Parathyroid adenoma (tissue), 2 donors: Measurements from ENCODE around the gene OTULIN.

ENCODE experiments used
- H2AFZ ChIP-seq: fragments of 300-600 bp; sonication (generic); one replicate; pipeline ENCODE4 v1.7.0; 2017; ENCODE audit warnings: antibody characterized with exemption, mild to moderate bottlenecking
- H3K27ac ChIP-seq: fragments of 300-600 bp; sonication (generic); one replicate; pipeline ENCODE4 v1.7.0; 2017
- H3K27me3 ChIP-seq: fragments of 300-600 bp; sonication (generic); one replicate; pipeline ENCODE4 v1.7.0; 2017; ENCODE audit warnings: low read length; ENCODE audit not compliant: control insufficient read depth, insufficient read depth
- H3K36me3 ChIP-seq: fragments of 300-600 bp; sonication (generic); one replicate; pipeline ENCODE4 v1.7.0; 2017; ENCODE audit warnings: low read length; ENCODE audit not compliant: control insufficient read depth, insufficient read depth
- H3K4me1 ChIP-seq: fragments of 300-600 bp; sonication (generic); one replicate; pipeline ENCODE4 v1.7.0; 2017; ENCODE audit warnings: control low read depth
- H3K4me2 ChIP-seq: fragments of 300-600 bp; sonication (generic); one replicate; pipeline ENCODE4 v1.7.0; 2017; ENCODE audit warnings: low read length
- H3K4me3 ChIP-seq: fragments of 300-600 bp; sonication (generic); one replicate; pipeline ENCODE4 v1.7.0; 2017; ENCODE audit warnings: low read depth, low read length
- H3K79me2 ChIP-seq: fragments of 300-600 bp; sonication (generic); one replicate; pipeline ENCODE4 v1.7.0; 2017; ENCODE audit warnings: control low read depth
- H3K9ac ChIP-seq: fragments of 300-600 bp; sonication (generic); one replicate; pipeline ENCODE4 v1.7.0; 2017; ENCODE audit warnings: mild to moderate bottlenecking
- H3K9me3 ChIP-seq: fragments of 300-600 bp; sonication (generic); one replicate; pipeline ENCODE4 v1.7.0; 2017; ENCODE audit warnings: low read length; ENCODE audit not compliant: control insufficient read depth
- CTCF ChIP-seq: fragments of 300-600 bp; sonication (generic); IDR thresholded peaks from one replicate; pipeline ENCODE4 v1.7.0; 2017; ENCODE audit warnings: antibody characterized with exemption, mild to moderate bottlenecking
- donor health status: primary hyperparathyroidism.

Gene OTULIN

DNA sequence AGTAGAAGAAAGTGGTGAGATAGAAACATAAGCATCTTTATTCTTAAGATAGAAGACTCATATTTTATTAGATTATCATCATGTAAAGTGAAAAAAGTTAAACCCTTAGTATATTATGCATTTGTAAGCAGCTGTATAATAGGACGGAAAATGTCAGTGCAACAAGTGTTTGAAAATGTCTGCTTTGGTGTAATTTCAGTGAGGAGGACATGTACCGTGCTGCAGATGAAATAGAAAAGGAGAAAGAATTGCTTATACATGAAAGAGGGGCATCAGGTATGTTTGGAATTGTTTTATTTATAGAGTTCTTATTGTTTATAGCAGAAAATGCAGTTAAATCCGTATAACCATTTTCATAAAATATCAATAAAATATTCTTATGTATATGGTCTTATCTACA is 8.9 kb downstream of the OTULIN start:
- Histone ChIP-seq H3K4me1 (no peaks in the 10 kb centered on the region), H3K36me3 (no peaks in the 10 kb centered on the region), H3K79me2 (peaks cover 20% of the 10 kb centered on the region)

GRCh38 chr5:14674983-14675854 is 10.7 kb downstream of the OTULIN start:
- H3K4me2 ChIP-seq: no peak overlapping the region
- H3K9me3 ChIP-seq: no peaks in the 10 kb centered on the region
- no peak overlapping the region for H2AFZ ChIP-seq
- no peak overlapping the region for H3K9ac ChIP-seq
- H3K79me2 ChIP-seq: peaks cover 16% of the 10 kb centered on the region
- no peaks in the 10 kb centered on the region for H3K4me1 ChIP-seq
- TF ChIP-seq CTCF: no peak
- no peaks in the 10 kb centered on the region for H3K36me3 ChIP-seq
- no peak overlapping the region for H3K4me3 ChIP-seq
- H3K27ac ChIP-seq: no peak overlapping the region
- H3K27me3 ChIP-seq: no peaks in the 10 kb centered on the region

More for the DNA sequence above, 8.9 kb downstream of the OTULIN start:
- H3K27ac ChIP-seq: no peak overlapping the region
- H2AFZ ChIP-seq: no peak overlapping the region
- no peaks in the 10 kb centered on the region for H3K9me3 ChIP-seq
- TF ChIP-seq CTCF: no peak
- no peak overlapping the region for H3K4me2 ChIP-seq
- H3K27me3 ChIP-seq: no peaks in the 10 kb centered on the region
- H3K9ac ChIP-seq: no peak overlapping the region
- H3K4me3 ChIP-seq: no peak overlapping the region

DNA sequence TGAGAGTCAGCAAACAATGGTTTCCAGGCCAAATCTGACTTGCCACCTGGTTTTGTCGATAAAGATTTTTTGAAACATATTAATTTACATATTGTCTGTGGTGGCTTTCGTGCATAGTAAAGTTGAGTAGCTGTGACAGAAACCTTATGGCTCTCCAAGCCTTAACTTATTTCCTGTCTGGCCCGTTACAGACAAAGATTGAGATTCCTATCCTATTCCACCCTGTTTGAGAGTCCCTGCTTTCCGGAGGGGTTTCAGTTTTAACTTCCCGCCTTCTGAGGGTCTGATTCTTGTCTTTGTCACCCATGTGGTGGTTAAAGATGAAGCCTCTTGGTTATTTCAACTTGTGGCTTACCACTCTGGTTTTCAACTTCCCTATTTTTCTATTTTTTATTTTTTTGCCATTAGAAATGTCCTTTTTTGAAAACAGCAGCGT is 11.4 kb downstream of the OTULIN start:
- H3K4me1 ChIP-seq: no peaks in the 10 kb centered on the region
- H3K9ac ChIP-seq: no peak overlapping the region
- no peak overlapping the region for H3K4me2 ChIP-seq
- no peak overlapping the region for H3K27ac ChIP-seq
- no peak overlapping the region for H2AFZ ChIP-seq
- no peaks in the 10 kb centered on the region for H3K36me3 ChIP-seq
- no peaks in the 10 kb centered on the region for H3K27me3 ChIP-seq
- no peak overlapping the region for H3K4me3 ChIP-seq
- H3K9me3 ChIP-seq: no peaks in the 10 kb centered on the region
- peaks cover 16% of the 10 kb centered on the region for H3K79me2 ChIP-seq
- TF ChIP-seq CTCF: no peak

DNA sequence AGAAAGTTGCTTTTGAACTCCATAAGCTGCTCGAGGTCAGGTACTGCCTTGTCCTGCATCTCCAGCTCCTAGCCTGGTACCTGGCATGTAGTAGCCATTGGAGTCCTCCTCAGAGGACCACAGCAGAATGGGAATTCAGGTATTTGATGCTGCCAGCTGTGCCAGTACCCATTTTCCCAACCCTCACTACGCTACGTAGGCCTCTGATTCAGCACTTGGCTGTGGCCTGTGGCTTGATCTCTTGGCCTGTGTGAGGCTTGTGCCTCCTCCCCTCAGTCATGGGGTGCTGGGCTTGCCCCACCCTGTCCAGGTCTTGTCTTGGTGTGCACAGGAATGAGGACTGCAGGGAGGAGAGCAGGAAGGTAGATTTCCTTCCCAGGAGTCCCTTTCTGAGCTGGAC is 11.8 kb downstream of the OTULIN start:
- Histone ChIP-seq H2AFZ (no peak overlapping the region), H3K79me2 (peaks cover 14% of the 10 kb centered on the region), H3K27ac (no peak overlapping the region), H3K9me3 (no peaks in the 10 kb centered on the region), H3K4me1 (no peaks in the 10 kb centered on the region), H3K9ac (no peak overlapping the region), H3K4me2 (no peak overlapping the region), H3K36me3 (no peaks in the 10 kb centered on the region), H3K27me3 (no peaks in the 10 kb centered on the region), H3K4me3 (no peak overlapping the region)
- no peak for TF ChIP-seq CTCF
